GM20000 (cell line): Measurements from ENCODE around the gene ANKFN1.
A peak's percentile ranks its signal among the peaks of the same experiment; 100 is the strongest.

Source experiments
- DNase-seq: peaks from one replicate; pipeline ENCODE4 v3.0.0; 2012; ENCODE audit warnings: low spot score
- TF ChIP-seq, protein P1 (sequence below): IDR thresholded peaks from 2 replicates; pipeline ENCODE4 v1.5.1; 2012; ENCODE audit warnings: mild to moderate bottlenecking, control low read depth; ENCODE audit errors: extremely low read depth, missing control alignments

Gene ANKFN1, protein sequence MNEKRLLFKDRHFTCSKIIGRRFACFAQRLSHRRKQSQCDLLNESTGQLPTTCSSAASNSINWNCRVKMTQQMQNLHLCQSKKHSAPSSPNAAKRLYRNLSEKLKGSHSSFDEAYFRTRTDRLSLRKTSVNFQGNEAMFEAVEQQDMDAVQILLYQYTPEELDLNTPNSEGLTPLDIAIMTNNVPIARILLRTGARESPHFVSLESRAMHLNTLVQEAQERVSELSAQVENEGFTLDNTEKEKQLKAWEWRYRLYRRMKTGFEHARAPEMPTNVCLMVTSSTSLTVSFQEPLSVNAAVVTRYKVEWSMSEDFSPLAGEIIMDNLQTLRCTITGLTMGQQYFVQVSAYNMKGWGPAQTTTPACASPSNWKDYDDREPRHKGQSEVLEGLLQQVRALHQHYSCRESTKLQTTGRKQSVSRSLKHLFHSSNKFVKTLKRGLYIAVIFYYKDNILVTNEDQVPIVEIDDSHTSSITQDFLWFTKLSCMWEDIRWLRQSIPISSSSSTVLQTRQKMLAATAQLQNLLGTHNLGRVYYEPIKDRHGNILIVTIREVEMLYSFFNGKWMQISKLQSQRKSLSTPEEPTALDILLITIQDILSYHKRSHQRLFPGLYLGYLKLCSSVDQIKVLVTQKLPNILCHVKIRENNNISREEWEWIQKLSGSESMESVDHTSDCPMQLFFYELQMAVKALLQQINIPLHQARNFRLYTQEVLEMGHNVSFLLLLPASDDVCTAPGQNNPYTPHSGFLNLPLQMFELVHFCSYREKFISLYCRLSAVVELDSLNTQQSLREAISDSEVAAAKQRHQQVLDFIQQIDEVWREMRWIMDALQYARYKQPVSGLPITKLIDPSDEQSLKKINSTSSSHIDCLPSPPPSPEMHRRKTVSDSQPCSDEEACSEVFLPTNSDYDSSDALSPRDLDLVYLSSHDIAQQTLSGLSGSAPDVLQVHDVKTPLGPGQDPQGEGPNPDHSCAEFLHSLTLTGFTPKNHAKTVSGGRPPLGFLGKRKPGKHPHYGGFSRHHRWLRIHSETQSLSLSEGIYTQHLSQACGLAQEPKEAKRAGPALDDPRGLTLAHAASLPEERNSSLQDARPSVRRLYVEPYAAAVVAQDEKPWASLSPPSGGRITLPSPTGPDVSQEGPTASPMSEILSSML

DNA sequence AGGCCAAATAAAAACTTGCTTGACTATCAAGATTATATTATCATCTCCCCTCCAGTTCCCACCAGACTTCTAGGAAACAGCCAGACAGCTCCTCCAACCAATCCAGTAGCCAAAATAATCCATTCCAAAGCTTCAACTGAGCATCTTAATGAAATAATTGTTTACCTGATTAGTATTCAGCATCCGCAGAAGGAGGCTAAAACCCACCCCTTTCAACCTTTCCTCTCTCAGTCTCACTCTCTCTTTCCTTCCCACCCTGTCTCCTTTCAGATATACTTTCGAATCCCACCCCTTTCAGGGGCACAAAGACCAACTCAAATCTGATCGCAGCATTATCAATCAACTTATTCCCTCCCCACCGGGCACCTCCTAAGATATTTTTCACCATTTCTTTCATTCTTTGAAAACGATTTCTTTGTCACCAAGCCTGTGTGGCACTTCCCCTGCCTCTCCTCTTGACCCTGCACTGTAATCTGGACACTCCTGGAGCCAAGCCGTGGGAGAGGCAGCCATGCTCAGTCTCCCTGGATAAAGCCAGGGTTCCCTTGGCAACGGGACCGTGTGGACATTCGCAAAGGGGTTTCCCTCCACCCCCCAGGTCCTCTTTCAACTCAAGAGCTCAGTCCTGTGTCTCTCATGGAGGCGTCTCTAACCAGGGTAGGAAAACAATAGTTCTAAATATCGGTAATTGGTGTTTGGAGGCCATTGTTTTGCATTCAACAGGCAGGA lies at the start of gene ANKFN1:
Gene ANKFN1 (plus strand): TSS at position 602 of the 729 bp plus-strand sequence. CDS start 59,193 bp downstream, outside the sequence.
- TF ChIP-seq, protein P1, sequence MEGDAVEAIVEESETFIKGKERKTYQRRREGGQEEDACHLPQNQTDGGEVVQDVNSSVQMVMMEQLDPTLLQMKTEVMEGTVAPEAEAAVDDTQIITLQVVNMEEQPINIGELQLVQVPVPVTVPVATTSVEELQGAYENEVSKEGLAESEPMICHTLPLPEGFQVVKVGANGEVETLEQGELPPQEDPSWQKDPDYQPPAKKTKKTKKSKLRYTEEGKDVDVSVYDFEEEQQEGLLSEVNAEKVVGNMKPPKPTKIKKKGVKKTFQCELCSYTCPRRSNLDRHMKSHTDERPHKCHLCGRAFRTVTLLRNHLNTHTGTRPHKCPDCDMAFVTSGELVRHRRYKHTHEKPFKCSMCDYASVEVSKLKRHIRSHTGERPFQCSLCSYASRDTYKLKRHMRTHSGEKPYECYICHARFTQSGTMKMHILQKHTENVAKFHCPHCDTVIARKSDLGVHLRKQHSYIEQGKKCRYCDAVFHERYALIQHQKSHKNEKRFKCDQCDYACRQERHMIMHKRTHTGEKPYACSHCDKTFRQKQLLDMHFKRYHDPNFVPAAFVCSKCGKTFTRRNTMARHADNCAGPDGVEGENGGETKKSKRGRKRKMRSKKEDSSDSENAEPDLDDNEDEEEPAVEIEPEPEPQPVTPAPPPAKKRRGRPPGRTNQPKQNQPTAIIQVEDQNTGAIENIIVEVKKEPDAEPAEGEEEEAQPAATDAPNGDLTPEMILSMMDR = no peak
- no peak for DNase-seq

DNA sequence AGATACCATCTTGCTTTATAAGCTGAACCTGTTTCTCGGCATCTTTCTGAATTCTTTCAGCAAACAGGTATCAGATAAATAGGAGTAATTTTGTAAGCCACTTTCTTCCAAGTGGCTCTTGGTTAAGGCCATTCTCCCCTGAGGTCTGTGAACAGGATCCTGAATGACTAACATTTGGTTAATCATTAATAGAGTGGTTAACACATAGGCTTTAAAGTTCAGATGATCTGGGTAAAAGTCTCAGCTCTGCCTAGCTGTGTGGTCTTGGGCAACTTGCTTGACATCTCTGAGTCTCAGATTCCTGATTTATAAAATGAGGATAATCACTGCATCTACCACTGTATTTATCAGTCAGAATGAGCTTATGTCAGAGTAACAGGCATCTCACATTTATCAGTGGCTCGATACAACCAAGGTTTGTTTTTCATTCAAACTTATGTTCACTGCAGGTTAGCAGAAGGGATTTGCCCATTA lies 44.4 kb upstream of the ANKFN1 start:
- TF ChIP-seq, protein P1 = no peak
- peak; percentile 12 for DNase-seq

DNA sequence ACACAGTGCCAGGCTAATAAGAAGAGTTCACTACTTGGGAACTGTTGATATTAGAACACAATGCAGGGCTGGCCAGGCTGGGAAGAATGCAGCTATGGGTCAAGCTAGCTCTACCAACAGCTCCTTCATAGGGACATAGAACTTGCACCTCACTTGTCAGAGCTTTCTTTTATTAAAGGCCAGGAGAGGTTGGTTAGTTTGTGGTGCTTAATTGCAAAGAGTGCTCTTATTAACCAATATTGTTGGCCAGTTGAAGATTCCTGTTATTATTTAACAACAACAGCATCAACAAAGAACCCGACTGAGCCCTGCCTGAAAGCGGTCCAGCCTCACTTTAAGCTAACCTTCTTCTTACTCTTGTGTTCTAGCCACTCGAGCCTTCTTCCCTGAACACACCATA lies 43.4 kb upstream of the ANKFN1 start:
- DNase-seq = no peak
- TF ChIP-seq, protein P1 = no peak

DNA sequence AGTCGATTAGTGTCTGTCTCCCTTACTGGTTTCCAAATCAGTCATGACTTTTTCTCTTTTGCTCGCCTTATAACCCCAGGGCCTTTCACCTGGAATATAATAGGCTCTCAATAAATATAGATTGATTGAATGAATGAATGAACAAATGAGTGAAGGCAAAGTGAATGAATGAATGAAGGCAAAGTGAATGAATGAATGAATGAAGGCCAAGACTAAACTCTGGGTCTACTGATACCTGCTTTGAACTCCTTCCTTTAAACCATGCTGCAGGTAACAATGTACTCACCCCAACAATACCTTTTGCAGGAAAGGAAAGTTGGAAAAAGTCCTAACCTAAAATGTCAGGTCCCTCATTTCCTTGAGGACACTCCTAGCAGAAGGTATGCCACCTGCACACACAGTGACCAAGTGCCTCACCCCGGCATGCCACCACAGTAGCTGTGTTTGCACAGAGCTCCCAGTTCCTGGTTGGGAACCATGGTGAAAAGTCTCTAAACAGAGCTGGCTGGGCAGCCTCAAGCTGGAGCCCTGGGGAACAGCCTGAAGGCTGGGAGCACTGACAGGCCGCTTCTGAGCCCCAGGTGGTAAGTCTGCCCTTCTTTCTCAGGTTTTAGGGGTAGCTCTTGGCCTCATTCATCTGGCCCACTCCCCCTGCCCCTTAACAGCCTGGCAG lies 42.7 kb upstream of the ANKFN1 start:
- TF ChIP-seq, protein P1 = no peak
- no peak for DNase-seq

DNA sequence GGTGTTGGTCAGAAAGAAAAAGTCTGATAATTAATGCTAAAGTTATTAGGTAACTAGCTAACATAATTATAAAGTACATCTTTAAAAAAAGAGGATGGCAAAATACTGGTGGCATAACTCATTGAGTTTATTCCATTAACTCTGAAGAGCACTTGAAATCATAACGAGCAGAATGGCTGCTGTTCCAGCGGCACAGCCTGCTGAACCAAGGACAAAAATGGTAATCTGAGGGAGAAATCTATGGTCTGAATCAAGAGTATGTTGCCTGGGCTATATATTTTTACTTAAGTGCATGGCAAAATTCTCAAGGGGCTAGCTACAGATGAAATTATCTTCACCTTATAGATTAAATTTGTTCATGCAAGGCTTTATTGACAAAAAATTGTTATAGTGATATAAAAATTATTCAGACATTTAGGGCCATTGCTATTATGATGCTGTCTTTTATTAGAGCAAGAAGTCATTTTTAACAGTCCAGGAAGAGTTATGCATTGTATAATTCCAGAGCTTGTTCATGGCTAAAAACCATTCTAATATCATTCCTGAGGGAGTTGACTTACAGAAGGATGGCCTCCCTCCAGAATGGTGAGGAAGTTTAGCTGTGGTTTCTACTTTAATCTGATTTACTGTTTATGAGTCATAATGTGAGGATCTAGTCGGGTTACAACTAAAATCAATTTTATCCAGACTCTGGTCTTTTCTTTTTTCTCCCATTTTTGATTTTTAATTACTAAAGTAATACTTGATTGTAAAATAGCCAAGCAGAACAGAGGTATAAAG lies 41.4 kb upstream of the ANKFN1 start:
- TF ChIP-seq, protein P1 = no peak
- no peak for DNase-seq

DNA sequence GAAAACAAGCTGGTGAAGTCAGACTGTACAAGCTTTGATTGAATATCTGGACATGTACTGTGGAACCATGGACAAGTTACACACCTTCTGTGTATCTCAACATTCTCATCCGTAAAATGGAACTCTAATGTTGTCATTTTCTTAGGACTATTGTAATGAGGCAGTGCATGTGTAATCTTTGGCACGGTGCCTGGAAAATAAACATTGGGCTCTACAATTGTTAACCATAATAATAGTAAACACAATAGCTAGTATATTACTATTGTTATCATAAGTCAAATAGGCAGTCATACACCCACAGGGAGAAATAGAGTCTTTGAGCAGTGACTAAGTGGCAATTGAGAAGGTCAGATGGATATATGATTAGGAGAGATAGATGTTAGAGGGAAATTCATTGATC lies 39.8 kb upstream of the ANKFN1 start:
- TF ChIP-seq, protein P1 = no peak
- DNase-seq = no peak
